ENCODE measurements around the gene LRMDA.

DNA sequence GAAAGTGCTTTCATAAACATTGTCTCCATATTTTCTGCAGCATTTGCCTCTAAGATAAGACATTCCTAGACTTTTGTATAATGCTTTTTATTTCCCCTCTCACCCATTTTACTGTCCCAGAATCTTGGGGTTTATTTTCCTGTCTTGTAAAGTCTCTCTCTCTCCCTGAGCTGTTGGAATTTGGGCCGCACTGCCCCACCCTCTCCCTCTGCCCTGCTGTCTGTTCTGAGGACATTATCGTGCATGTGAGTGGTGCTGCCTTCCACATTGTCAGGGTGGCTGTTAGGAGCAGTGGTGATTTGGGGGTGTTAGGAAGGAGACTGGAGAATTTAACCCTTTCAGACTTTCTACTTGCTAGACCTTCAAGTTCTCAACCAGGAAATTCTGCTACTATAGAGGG, 16.7 kb downstream of the LRMDA start:
- TF ChIP-seq, protein P1, sequence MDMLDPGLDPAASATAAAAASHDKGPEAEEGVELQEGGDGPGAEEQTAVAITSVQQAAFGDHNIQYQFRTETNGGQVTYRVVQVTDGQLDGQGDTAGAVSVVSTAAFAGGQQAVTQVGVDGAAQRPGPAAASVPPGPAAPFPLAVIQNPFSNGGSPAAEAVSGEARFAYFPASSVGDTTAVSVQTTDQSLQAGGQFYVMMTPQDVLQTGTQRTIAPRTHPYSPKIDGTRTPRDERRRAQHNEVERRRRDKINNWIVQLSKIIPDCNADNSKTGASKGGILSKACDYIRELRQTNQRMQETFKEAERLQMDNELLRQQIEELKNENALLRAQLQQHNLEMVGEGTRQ (IDR thresholded peaks at IDR 0.05): no peak
- TF ChIP-seq, protein P2, sequence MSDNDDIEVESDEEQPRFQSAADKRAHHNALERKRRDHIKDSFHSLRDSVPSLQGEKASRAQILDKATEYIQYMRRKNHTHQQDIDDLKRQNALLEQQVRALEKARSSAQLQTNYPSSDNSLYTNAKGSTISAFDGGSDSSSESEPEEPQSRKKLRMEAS (IDR thresholded peaks at IDR 0.05): no peak
- TF ChIP-seq, protein P3, sequence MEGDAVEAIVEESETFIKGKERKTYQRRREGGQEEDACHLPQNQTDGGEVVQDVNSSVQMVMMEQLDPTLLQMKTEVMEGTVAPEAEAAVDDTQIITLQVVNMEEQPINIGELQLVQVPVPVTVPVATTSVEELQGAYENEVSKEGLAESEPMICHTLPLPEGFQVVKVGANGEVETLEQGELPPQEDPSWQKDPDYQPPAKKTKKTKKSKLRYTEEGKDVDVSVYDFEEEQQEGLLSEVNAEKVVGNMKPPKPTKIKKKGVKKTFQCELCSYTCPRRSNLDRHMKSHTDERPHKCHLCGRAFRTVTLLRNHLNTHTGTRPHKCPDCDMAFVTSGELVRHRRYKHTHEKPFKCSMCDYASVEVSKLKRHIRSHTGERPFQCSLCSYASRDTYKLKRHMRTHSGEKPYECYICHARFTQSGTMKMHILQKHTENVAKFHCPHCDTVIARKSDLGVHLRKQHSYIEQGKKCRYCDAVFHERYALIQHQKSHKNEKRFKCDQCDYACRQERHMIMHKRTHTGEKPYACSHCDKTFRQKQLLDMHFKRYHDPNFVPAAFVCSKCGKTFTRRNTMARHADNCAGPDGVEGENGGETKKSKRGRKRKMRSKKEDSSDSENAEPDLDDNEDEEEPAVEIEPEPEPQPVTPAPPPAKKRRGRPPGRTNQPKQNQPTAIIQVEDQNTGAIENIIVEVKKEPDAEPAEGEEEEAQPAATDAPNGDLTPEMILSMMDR (IDR thresholded peaks at IDR 0.05): no peak
- TF ChIP-seq POLR2A (IDR thresholded peaks at IDR 0.05; ENCODE audit: low read length) (no peak), CBX2 (IDR thresholded peaks at IDR 0.05; ENCODE audit: borderline replicate concordance, low read depth) (no peak), RARB (CRISPR knock-in tag; IDR thresholded peaks at IDR 0.05) (no peak), MAFK (IDR thresholded peaks at IDR 0.05; ENCODE audit: partially characterized antibody) (no peak), SMC3 (IDR thresholded peaks at IDR 0.05) (no peak), CEBPB (IDR thresholded peaks at IDR 0.05) (no peak), EP300 (IDR thresholded peaks at IDR 0.05) (no peak), RCOR1 (IDR thresholded peaks at IDR 0.05; ENCODE audit: low read depth, low read length) (no peak), BHLHE40 (IDR thresholded peaks at IDR 0.05; ENCODE audit: low read depth, low read length) (no peak)
- TF ChIP-seq, protein P4, sequence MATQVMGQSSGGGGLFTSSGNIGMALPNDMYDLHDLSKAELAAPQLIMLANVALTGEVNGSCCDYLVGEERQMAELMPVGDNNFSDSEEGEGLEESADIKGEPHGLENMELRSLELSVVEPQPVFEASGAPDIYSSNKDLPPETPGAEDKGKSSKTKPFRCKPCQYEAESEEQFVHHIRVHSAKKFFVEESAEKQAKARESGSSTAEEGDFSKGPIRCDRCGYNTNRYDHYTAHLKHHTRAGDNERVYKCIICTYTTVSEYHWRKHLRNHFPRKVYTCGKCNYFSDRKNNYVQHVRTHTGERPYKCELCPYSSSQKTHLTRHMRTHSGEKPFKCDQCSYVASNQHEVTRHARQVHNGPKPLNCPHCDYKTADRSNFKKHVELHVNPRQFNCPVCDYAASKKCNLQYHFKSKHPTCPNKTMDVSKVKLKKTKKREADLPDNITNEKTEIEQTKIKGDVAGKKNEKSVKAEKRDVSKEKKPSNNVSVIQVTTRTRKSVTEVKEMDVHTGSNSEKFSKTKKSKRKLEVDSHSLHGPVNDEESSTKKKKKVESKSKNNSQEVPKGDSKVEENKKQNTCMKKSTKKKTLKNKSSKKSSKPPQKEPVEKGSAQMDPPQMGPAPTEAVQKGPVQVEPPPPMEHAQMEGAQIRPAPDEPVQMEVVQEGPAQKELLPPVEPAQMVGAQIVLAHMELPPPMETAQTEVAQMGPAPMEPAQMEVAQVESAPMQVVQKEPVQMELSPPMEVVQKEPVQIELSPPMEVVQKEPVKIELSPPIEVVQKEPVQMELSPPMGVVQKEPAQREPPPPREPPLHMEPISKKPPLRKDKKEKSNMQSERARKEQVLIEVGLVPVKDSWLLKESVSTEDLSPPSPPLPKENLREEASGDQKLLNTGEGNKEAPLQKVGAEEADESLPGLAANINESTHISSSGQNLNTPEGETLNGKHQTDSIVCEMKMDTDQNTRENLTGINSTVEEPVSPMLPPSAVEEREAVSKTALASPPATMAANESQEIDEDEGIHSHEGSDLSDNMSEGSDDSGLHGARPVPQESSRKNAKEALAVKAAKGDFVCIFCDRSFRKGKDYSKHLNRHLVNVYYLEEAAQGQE (IDR thresholded peaks at IDR 0.05): no peak
- TF ChIP-seq, protein P5, sequence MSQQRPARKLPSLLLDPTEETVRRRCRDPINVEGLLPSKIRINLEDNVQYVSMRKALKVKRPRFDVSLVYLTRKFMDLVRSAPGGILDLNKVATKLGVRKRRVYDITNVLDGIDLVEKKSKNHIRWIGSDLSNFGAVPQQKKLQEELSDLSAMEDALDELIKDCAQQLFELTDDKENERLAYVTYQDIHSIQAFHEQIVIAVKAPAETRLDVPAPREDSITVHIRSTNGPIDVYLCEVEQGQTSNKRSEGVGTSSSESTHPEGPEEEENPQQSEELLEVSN (IDR thresholded peaks at IDR 0.05; ENCODE audit: borderline replicate concordance, low read depth): no peak

Data from A549 (cell line).